Natural killer cell (primary cell): ENCODE results near the gene NAA15. TPM values are rescaled to one million over a fixed set of nuclear protein-coding genes. Genes with fewer than 3 reads are reported as not detected.
"Not testable (repeated sequence)": the region's sequence is repeated elsewhere in the genome, so short reads cannot be mapped to it uniquely, and the experiment has no call there.

ENCODE experiments used
- ATAC-seq, 3 donors: fragments of 150-1000 bp in 2 of 3; fragments of 200-7000 bp in 1 of 3; cut with Tn5 transposase; 1 replicate in 1 of 3; 2 replicates in 2 of 3; pipeline ENCODE4 v1.10.0; 2021; ENCODE audit warnings: mild to moderate bottlenecking in 2 of 3, moderate library complexity in 2 of 3
- DNase-seq, 2 donors: peaks; one replicate each; pipeline versions ENCODE4 v3.0.0 to v3.0.0-alpha.2; 2013 to 2021; ENCODE audit warnings: mixed read lengths in 1 of 2
- H3K27ac ChIP-seq: one replicate; pipeline ENCODE4 v1.5.1; 2013; ENCODE audit warnings: mild to moderate bottlenecking, low read length
- H3K27me3 ChIP-seq: one replicate; pipeline ENCODE4 v1.6.1; 2013; ENCODE audit warnings: low read length; ENCODE audit not compliant: control insufficient read depth, insufficient read depth
- H3K36me3 ChIP-seq: one replicate; pipeline ENCODE4 v1.6.1; 2013; ENCODE audit warnings: low read length; ENCODE audit not compliant: control insufficient read depth, insufficient read depth
- H3K4me1 ChIP-seq: one replicate; pipeline ENCODE4 v1.6.1; 2013; ENCODE audit warnings: low read length; ENCODE audit not compliant: control insufficient read depth, insufficient read depth
- H3K4me3 ChIP-seq: one replicate; pipeline ENCODE4 v1.5.1; 2013; ENCODE audit warnings: low read length
- H3K9me3 ChIP-seq: one replicate; pipeline ENCODE4 v1.6.1; 2013; ENCODE audit warnings: low read length; ENCODE audit not compliant: control insufficient read depth, insufficient read depth
- H3K27ac Mint-ChIP-seq, 2 donors: one replicate each; pipeline ENCODE4 v1.8.0; 2022; ENCODE audit warnings: mild to moderate bottlenecking in 2 of 2, mixed read lengths in 2 of 2, moderate library complexity in 1 of 2
- H3K27me3 Mint-ChIP-seq, 2 donors: one replicate each; pipeline ENCODE4 v1.8.0; 2022; ENCODE audit warnings: low read depth in 2 of 2, mixed read lengths in 2 of 2
- H3K36me3 Mint-ChIP-seq: one replicate; pipeline ENCODE4 v1.8.0; 2022; ENCODE audit warnings: mixed read lengths
- H3K4me1 Mint-ChIP-seq, 2 donors: one replicate each; pipeline ENCODE4 v1.8.0; 2022; ENCODE audit warnings: mixed read lengths in 2 of 2
- H3K4me3 Mint-ChIP-seq: one replicate; pipeline ENCODE4 v1.8.0; 2022; ENCODE audit warnings: mild to moderate bottlenecking, moderate library complexity, mixed read lengths
- H3K9me3 Mint-ChIP-seq, 2 donors: one replicate each; pipeline ENCODE4 v1.8.0; 2022; ENCODE audit warnings: mixed read lengths in 2 of 2
- CTCF ChIP-seq: fragments of 200-600 bp; IDR thresholded peaks from one replicate; pipeline ENCODE4 v1.8.0; 2022; ENCODE audit warnings: antibody characterized with exemption
- whole genome bisulfite sequencing: methylation state at CpG from one replicate; pipeline ENCODE4 v1.1.7; 2013; ENCODE audit warnings: missing lambda C conversion rate; ENCODE audit not compliant: insufficient coverage; 5-methylcytosine and 5-hydroxymethylcytosine counted together
- intact Hi-C: fragments of 100-400 bp; cut with micrococcal nuclease; formaldehyde crosslinking; loops from one replicate; pipeline ENCODE4 v1.14.2; 2022
- total RNA-seq, 4 donors: library from RNA; stranded (reverse); fragments of 120-200 nt in 1 of 4; gene quantifications; one replicate each; pipeline versions ENCODE4 v1.2.3 to v1.2.4, GENCODE V29; 2013 to 2022

NAA15 gene
- total RNA-seq, 3 donors from 2014 or later (not counting 1 experiment from before 2014, with no cell fraction given): 56.7 to 66.3 (median 61.9) TPM

- DNase-seq: no peak
- Mint-ChIP-seq H3K4me1 (peaks cover 39 to 53% of the 10 kb centered on the region in 2 donors), H3K27me3 (no peaks in the 10 kb centered on the region), H3K4me3 (no peak overlapping the region), H3K36me3 (no peaks in the 10 kb centered on the region), H3K9me3 (no peaks in the 10 kb centered on the region), H3K27ac (no peak overlapping the region)
- ATAC-seq: no peak
- no peaks in the 10 kb centered on the region for H3K9me3 ChIP-seq
- no peak for TF ChIP-seq CTCF
- H3K36me3 ChIP-seq: peaks cover 2% of the 10 kb centered on the region
- no peak overlapping the region for H3K4me3 ChIP-seq
- intact Hi-C loops: no loop called here
- WGBS: 100% methylated on average over 3 of the region's 5 CpGs
- H3K27me3 ChIP-seq: no peaks in the 10 kb centered on the region
- no peak overlapping the region for H3K27ac ChIP-seq
- no peaks in the 10 kb centered on the region for H3K4me1 ChIP-seq
Measured at GRCh38 chr4:139461022-139461628, 159.8 kb downstream of the NAA15 start.

- H3K9me3 ChIP-seq, H3K4me1 ChIP-seq, ATAC-seq, H3K36me3 ChIP-seq, H3K27ac Mint-ChIP-seq, H3K27me3 ChIP-seq, H3K4me3 Mint-ChIP-seq, H3K4me3 ChIP-seq, H3K27me3 Mint-ChIP-seq, DNase-seq, H3K27ac ChIP-seq, intact Hi-C loops: not testable (repeated sequence)
- peaks cover 12% of the 10 kb centered on the region for H3K36me3 Mint-ChIP-seq
- peaks cover 24 to 37% of the 10 kb centered on the region in 2 donors for H3K4me1 Mint-ChIP-seq
- peaks cover 2 to 11% of the 10 kb centered on the region in 2 donors for H3K9me3 Mint-ChIP-seq
- 97% methylated on average over 5 of the region's 5 CpGs for WGBS
Measured at GRCh38 chr4:139464512-139464911, 163.2 kb downstream of the NAA15 start.

GRCh38 chr4:139465922-139466321, 164.6 kb downstream of the NAA15 start:
- peaks cover 33 to 41% of the 10 kb centered on the region in 2 donors for H3K4me1 Mint-ChIP-seq
- no peak for DNase-seq
- Histone ChIP-seq H3K4me1 (peaks cover 2% of the 10 kb centered on the region), H3K9me3 (peaks cover 4% of the 10 kb centered on the region), H3K27ac (no peak overlapping the region), H3K36me3 (peaks cover 2% of the 10 kb centered on the region), H3K4me3 (no peak overlapping the region), H3K27me3 (no peaks in the 10 kb centered on the region)
- 69% methylated on average over 4 of the region's 4 CpGs for WGBS
- intact Hi-C loops: no loop called here
- no peak for TF ChIP-seq CTCF
- no peak overlapping the region for H3K4me3 Mint-ChIP-seq
- H3K36me3 Mint-ChIP-seq: peaks cover 14% of the 10 kb centered on the region
- H3K9me3 Mint-ChIP-seq: peaks cover 2 to 11% of the 10 kb centered on the region in 2 donors
- no peaks in the 10 kb centered on the region for H3K27me3 Mint-ChIP-seq
- no peak overlapping the region for H3K27ac Mint-ChIP-seq
- no peak for ATAC-seq

- H3K36me3 ChIP-seq: peaks cover 12% of the 10 kb centered on the region
- H3K27ac ChIP-seq, H3K27me3 Mint-ChIP-seq, H3K27me3 ChIP-seq, H3K4me1 ChIP-seq, DNase-seq, intact Hi-C loops, H3K9me3 ChIP-seq, ATAC-seq, H3K27ac Mint-ChIP-seq, H3K4me3 Mint-ChIP-seq, H3K4me3 ChIP-seq: not testable (repeated sequence)
- Mint-ChIP-seq H3K9me3 (peaks cover 2 to 11% of the 10 kb centered on the region in 2 donors), H3K4me1 (peaks cover 43 to 44% of the 10 kb centered on the region in 2 donors), H3K36me3 (peaks cover 26% of the 10 kb centered on the region)
Measured at GRCh38 chr4:139468756-139469155, 167.5 kb downstream of the NAA15 start.
